ENCODE results near the gene LTBP4. TPM values are rescaled to one million over a fixed set of nuclear protein-coding genes. Genes with fewer than 3 reads are reported as not detected.

LTBP4 gene
- total and polyA plus RNA-seq, 2 donors (not counting 3 experiments of a cell fraction or from before 2014, with no cell fraction given), result 25.9 to 38.0 TPM

- Histone ChIP-seq H2AFZ (ENCODE audit: low read depth, low read length) (no peak overlapping the region), H3K27me3 (ENCODE audit: control insufficient read depth in 2 of 2, insufficient read depth in 2 of 2, low read length in 2 of 2) (peaks cover 0 to 4% of the 10 kb centered on the region in 2 experiments), H3K27ac (ENCODE audit: insufficient read depth, low read depth, low read length) (no peak overlapping the region), H3K4me2 (ENCODE audit: insufficient read depth, low read length) (no peak overlapping the region), H3K4me3 (replicated peaks in 1 of 3; ENCODE audit: insufficient read depth in 1 of 3, low read depth in 1 of 3, low read length in 3 of 3) (no peak overlapping the region), H3K79me2 (ENCODE audit: control insufficient read depth, insufficient read depth, low read length) (no peaks in the 10 kb centered on the region), H3K36me3 (ENCODE audit: control insufficient read depth in 2 of 2, extremely low read depth in 1 of 2, insufficient read depth in 2 of 2, low read length in 2 of 2) (no peaks in the 10 kb centered on the region), H3K9ac (replicated peaks; ENCODE audit: extremely low read depth, insufficient read depth, low read length) (no peak overlapping the region), H3K9me3 (replicated peaks; ENCODE audit: control insufficient read depth, insufficient read depth, low read length) (no peaks in the 10 kb centered on the region), H4K20me1 (replicated peaks; ENCODE audit: control insufficient read depth, extremely low read depth, insufficient read depth, low read length) (no peaks in the 10 kb centered on the region), H3K9me1 (replicated peaks; ENCODE audit: control insufficient read depth, extremely low read depth, insufficient read depth, low read length) (no peaks in the 10 kb centered on the region), H3K4me1 (ENCODE audit: control insufficient read depth, extremely low read depth, insufficient read depth, low read length) (peaks cover 10% of the 10 kb centered on the region)
- FAIRE-seq (no peak), DNase-seq (ENCODE audit: low read depth, low spot score) (no peak)
- intact Hi-C loops (cut with micrococcal nuclease) (loop anchor here (10.0 kb wide), 1 partner anchor 494 kb away; no protein-coding TSS in a partner anchor), dilution Hi-C loops (cut with MboI; ENCODE audit: extremely low pct_ligation_motif_present, low sequenced_read_pairs) (no loop called here)
- TF ChIP-seq MYC (IDR thresholded peaks at IDR 0.05; ENCODE audit: low read depth, low read length) (no peak), JUN (IDR thresholded peaks at IDR 0.05; ENCODE audit: borderline replicate concordance, insufficient read depth, insufficient read length, low read depth) (no peak), GATA2 (IDR thresholded peaks at IDR 0.05; ENCODE audit: insufficient read depth, insufficient read length, low read depth, low read length) (no peak), MAX (IDR thresholded peaks at IDR 0.05; ENCODE audit: insufficient read depth, insufficient read length) (no peak), EZH2 (IDR thresholded peaks at IDR 0.05; ENCODE audit: borderline replicate concordance, low read depth, low read length, severe bottlenecking) (no peak), POLR2AphosphoS5 (IDR thresholded peaks at IDR 0.05; ENCODE audit: insufficient read depth, low read depth, low read length) (no peak), FOS (IDR thresholded peaks at IDR 0.05; ENCODE audit: borderline replicate concordance, insufficient read depth, low read length) (no peak), CTCF (IDR thresholded peaks at IDR 0.05; ENCODE audit: extremely low read depth in 1 of 2, insufficient read depth in 1 of 2, low read depth in 1 of 2, low read length in 2 of 2) (no peak), POLR2A (IDR thresholded peaks at IDR 0.05; ENCODE audit: low read depth, low read length) (no peak)
- BruUV-seq (replicated peaks), result no TSS peak
- POLR2A ChIA-PET, result no interaction called here
- CTCF ChIA-PET, result interaction anchor here (1.0 kb wide), 2 partner anchors 36 to 333 kb away, joined by 3 read pairs; no protein-coding TSS in a partner anchor
Observed at GRCh38 chr19:40638327-40638726, 37.2 kb downstream of the LTBP4 start.

All from endothelial cell of umbilical vein (primary cell).